ENCODE measurements around the gene GJC2.

GJC2 gene

GRCh38 chr1:228145463-228146416 lies 4.0 kb upstream of the GJC2 start:
- TF ChIP-seq CTCF (IDR thresholded peaks at IDR 0.05; ENCODE audit: insufficient read depth, missing control alignments) = no peak
- DNase-seq (ENCODE audit: insufficient read length, low spot score) = no peak
- FAIRE-seq = no peak

GRCh38 chr1:228146417-228147150 lies 3.1 kb upstream of the GJC2 start:
- TF ChIP-seq CTCF (IDR thresholded peaks at IDR 0.05; ENCODE audit: insufficient read depth, missing control alignments) = no peak
- FAIRE-seq (no peak), DNase-seq (ENCODE audit: insufficient read length, low spot score) (no peak)

GRCh38 chr1:228147151-228147693 lies 2.5 kb upstream of the GJC2 start:
- FAIRE-seq = no peak
- TF ChIP-seq CTCF (IDR thresholded peaks at IDR 0.05; ENCODE audit: insufficient read depth, missing control alignments) = no peak
- DNase-seq (ENCODE audit: insufficient read length, low spot score) = no peak

- no peak for FAIRE-seq
- no peak for TF ChIP-seq CTCF (IDR thresholded peaks at IDR 0.05; ENCODE audit: insufficient read depth, missing control alignments)
- DNase-seq (ENCODE audit: insufficient read length, low spot score) = no peak
These were observed 2.0 kb upstream of the GJC2 start for GRCh38 chr1:228147768-228148167.

- TF ChIP-seq CTCF (IDR thresholded peaks at IDR 0.05; ENCODE audit: insufficient read depth, missing control alignments) = no peak
- DNase-seq (ENCODE audit: insufficient read length, low spot score) (no peak), FAIRE-seq (no peak)
These were observed 1.4 kb upstream of the GJC2 start for GRCh38 chr1:228148196-228148861.

- FAIRE-seq (no peak), DNase-seq (ENCODE audit: insufficient read length, low spot score) (no peak)
- TF ChIP-seq CTCF (IDR thresholded peaks at IDR 0.05; ENCODE audit: insufficient read depth, missing control alignments) = no peak
These were observed 760 bp upstream of the GJC2 start for GRCh38 chr1:228148935-228149405.

All from D721Med (cell line).